ENCODE measurements around the gene NAPSA.

The NAPSA gene

DNA sequence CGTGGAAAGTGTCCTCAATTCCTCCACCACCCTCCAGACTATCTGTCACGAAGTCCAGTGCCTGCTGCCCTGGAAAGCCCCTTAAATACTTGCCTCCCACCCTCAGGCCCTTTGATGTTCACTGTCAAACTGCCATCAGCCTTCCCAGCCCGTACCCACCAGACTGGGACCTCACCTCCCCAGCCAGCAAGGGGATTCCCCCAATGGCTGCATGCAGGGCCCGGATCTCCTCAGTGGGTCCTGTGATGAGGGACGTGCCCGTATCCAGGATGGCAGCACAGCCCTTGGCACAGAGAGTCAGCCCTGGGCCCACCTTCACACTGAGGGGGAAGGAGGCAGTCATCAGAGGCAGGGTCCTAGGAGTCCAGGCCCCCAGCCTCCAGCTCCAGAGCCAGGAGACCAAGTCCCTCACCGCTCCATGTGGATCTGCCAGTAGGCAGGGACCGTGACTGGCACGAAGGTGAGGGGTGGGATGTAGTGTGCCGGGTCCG lies 6.1 kb downstream of the NAPSA start:
- Histone ChIP-seq H3K27me3 (replicated peaks; ENCODE audit: insufficient read depth, low read length) (peaks cover 88% of the 10 kb centered on the region), H3K4me2 (ENCODE audit: low read depth, low read length) (no peak overlapping the region), H3K27ac (ENCODE audit: low read length) (no peak overlapping the region), H3F3A (ENCODE audit: insufficient read depth, low read length) (no peaks in the 10 kb centered on the region), H3K4me3 (ENCODE audit: low read length) (no peak overlapping the region), H2AFZ (ENCODE audit: low read length) (no peak overlapping the region), H3K4me1 (ENCODE audit: low read length) (no peaks in the 10 kb centered on the region), H3K9ac (ENCODE audit: low read length) (no peak overlapping the region), H3K79me2 (ENCODE audit: low read length) (no peaks in the 10 kb centered on the region), H4K20me1 (ENCODE audit: insufficient read depth, low read length) (no peaks in the 10 kb centered on the region), H3K36me3 (replicated peaks; ENCODE audit: insufficient read depth, low read length) (no peaks in the 10 kb centered on the region), H3K9me3 (replicated peaks; ENCODE audit: insufficient read depth, low read length) (no peaks in the 10 kb centered on the region), H3K9me2 (replicated peaks; ENCODE audit: insufficient read depth, low read length) (no peaks in the 10 kb centered on the region)
- no peak for DNase-seq
- TF ChIP-seq EZH2phosphoT487 (IDR thresholded peaks at IDR 0.05; ENCODE audit: low read length) (no peak), EZH2 (optimal IDR thresholded peaks at IDR 0.05; ENCODE audit: low read depth, low read length) (no peak), CTCF (IDR thresholded peaks at IDR 0.05; ENCODE audit: low read length) (no peak)

GRCh38 chr19:50358483-50359327 lies 6.7 kb downstream of the NAPSA start:
- H2AFZ ChIP-seq (ENCODE audit: low read length) = no peak overlapping the region
- no peak overlapping the region for H3K4me3 ChIP-seq (ENCODE audit: low read length)

DNA sequence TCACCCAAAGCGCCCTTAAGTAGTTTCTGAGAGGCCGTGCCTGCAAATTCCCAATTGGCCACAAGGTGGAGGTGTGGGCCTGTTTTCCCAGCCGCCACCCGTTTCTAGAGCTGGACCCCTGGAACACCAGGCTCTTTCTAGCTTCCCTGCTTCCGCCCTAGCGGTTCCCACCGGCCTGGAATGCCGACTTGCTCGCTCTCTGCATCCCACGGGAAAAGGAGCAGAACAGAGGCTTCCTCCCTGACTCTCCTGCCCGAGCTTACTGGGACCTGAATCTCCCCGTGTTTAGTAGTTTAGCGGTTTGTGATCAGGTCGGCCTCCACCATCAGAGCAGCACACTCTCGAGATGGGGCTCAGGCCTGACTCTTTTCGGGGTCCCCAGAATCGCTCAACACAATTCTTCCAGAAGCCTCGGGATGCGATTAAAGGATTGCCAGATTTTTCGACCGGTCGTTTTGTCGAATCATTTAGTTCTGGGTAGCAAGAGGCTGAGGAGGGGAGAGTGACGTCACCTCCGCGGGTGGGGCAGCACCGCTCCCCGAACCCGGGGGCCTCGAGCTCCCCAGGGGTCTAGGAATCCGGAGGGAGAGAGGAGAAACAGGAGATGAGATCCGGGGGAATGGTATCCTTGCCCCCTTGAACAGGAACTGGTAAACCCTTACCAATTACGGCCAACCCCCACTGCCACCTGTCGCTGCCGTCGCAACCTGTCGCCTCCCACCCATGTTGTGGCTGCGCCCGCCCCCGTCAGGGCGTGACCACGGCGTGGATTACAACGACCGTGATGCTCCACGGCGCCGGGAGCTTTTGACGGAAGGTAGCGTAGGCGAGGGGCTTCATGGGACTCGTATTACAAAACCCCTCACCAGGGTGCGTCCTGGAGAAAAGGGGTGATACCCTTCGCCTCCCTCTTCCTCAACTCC lies 8.0 kb downstream of the NAPSA start:
- H3F3A ChIP-seq (ENCODE audit: insufficient read depth, low read length) = no peaks in the 10 kb centered on the region
- peak overlapping the region; percentile 58; the same call in 1 of the 2 replicates for H3K4me2 ChIP-seq (ENCODE audit: low read depth, low read length)
- no peak overlapping the region for H3K9ac ChIP-seq (ENCODE audit: low read length)
- TF ChIP-seq CTCF (IDR thresholded peaks at IDR 0.05; ENCODE audit: low read length) = peak; percentile 75
- no peak for TF ChIP-seq EZH2 (optimal IDR thresholded peaks at IDR 0.05; ENCODE audit: low read depth, low read length)
- no peaks in the 10 kb centered on the region for H3K36me3 ChIP-seq (replicated peaks; ENCODE audit: insufficient read depth, low read length)
- H3K9me3 ChIP-seq (replicated peaks; ENCODE audit: insufficient read depth, low read length) = no peaks in the 10 kb centered on the region
- peak; percentile 38 for DNase-seq
- H3K9me2 ChIP-seq (replicated peaks; ENCODE audit: insufficient read depth, low read length) = no peaks in the 10 kb centered on the region
- peak overlapping the region; percentile 49; the same call in 1 of the 2 replicates for H2AFZ ChIP-seq (ENCODE audit: low read length)
- no peak overlapping the region for H3K27ac ChIP-seq (ENCODE audit: low read length)
- no peaks in the 10 kb centered on the region for H3K4me1 ChIP-seq (ENCODE audit: low read length)
- peak overlapping the region; percentile 29; the same call in 1 of the 2 replicates for H3K4me3 ChIP-seq (ENCODE audit: low read length)
- no peaks in the 10 kb centered on the region for H3K79me2 ChIP-seq (ENCODE audit: low read length)
- H3K27me3 ChIP-seq (replicated peaks; ENCODE audit: insufficient read depth, low read length) = peaks cover 88% of the 10 kb centered on the region
- H4K20me1 ChIP-seq (ENCODE audit: insufficient read depth, low read length) = no peaks in the 10 kb centered on the region

More at GRCh38 chr19:50358483-50359327, 6.7 kb downstream of the NAPSA start:
- Histone ChIP-seq H3K9ac (ENCODE audit: low read length) (no peak overlapping the region), H3K4me1 (ENCODE audit: low read length) (no peaks in the 10 kb centered on the region), H3K27ac (ENCODE audit: low read length) (no peak overlapping the region), H3K36me3 (replicated peaks; ENCODE audit: insufficient read depth, low read length) (no peaks in the 10 kb centered on the region), H3K9me3 (replicated peaks; ENCODE audit: insufficient read depth, low read length) (no peaks in the 10 kb centered on the region), H3F3A (ENCODE audit: insufficient read depth, low read length) (no peaks in the 10 kb centered on the region), H3K9me2 (replicated peaks; ENCODE audit: insufficient read depth, low read length) (no peaks in the 10 kb centered on the region), H3K79me2 (ENCODE audit: low read length) (no peaks in the 10 kb centered on the region), H3K27me3 (replicated peaks; ENCODE audit: insufficient read depth, low read length) (peaks cover 89% of the 10 kb centered on the region), H3K4me2 (ENCODE audit: low read depth, low read length) (no peak overlapping the region), H4K20me1 (ENCODE audit: insufficient read depth, low read length) (no peaks in the 10 kb centered on the region)
- TF ChIP-seq EZH2 (optimal IDR thresholded peaks at IDR 0.05; ENCODE audit: low read depth, low read length) (no peak), CTCF (IDR thresholded peaks at IDR 0.05; ENCODE audit: low read length) (no peak), EZH2phosphoT487 (IDR thresholded peaks at IDR 0.05; ENCODE audit: low read length) (no peak)
- DNase-seq = no peak

All from MM.1S (cell line).